ENCODE data around the gene MRPS34.

The MRPS34 gene

DNA sequence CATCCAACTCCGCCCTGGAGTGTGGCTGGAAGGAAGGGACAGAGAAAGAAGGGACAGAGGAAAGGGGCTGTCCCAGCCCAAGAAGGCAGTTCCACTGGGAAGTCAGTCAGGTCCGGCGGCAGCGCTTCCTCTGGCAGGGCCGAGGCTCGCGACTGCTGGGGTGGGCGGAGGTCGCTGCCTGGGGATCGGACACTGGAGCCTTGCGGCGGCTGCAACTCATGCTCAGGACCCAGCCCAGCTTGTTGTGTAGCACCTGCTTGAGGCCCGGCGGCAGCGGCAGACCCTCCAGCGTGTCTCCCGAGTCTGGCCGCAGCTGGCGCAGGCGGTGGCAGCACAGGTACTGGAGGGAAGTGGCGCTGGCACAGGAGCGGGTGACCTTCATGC is 4.0 kb upstream of the MRPS34 start:
- intact Hi-C loops (cut with DNase I; ENCODE audit: low total_unique reads) = no loop called here
- peaks cover 0 to 60% (median 40%) of the 10 kb centered on the region in 4 donors for H3K4me1 ChIP-seq
- no peak for DNase-seq
- H3K4me3 ChIP-seq = no peak overlapping the region
- H3K9me3 ChIP-seq = no peaks in the 10 kb centered on the region
- peaks cover 23 to 64% (median 55%) of the 10 kb centered on the region in 3 donors for H3K36me3 ChIP-seq
- TF ChIP-seq, protein P1, sequence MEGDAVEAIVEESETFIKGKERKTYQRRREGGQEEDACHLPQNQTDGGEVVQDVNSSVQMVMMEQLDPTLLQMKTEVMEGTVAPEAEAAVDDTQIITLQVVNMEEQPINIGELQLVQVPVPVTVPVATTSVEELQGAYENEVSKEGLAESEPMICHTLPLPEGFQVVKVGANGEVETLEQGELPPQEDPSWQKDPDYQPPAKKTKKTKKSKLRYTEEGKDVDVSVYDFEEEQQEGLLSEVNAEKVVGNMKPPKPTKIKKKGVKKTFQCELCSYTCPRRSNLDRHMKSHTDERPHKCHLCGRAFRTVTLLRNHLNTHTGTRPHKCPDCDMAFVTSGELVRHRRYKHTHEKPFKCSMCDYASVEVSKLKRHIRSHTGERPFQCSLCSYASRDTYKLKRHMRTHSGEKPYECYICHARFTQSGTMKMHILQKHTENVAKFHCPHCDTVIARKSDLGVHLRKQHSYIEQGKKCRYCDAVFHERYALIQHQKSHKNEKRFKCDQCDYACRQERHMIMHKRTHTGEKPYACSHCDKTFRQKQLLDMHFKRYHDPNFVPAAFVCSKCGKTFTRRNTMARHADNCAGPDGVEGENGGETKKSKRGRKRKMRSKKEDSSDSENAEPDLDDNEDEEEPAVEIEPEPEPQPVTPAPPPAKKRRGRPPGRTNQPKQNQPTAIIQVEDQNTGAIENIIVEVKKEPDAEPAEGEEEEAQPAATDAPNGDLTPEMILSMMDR (IDR thresholded peaks at IDR 0.05) = no peak
- H3K27ac ChIP-seq = no peak overlapping the region
- no peaks in the 10 kb centered on the region for H3K27me3 ChIP-seq

DNA sequence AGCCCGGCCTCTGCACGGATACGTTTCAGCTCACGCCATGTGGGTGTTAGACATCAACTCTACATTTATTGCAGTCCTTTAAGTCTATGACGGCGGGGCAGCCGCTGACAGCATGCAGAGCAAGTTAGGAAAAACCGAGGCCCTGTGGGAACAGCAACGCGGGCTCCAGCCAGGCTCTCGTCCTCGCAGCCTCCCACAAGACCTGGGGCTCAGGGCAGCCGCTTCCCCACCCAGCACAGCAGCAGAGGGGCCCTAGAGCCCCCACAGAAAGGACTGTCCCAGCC is 3.7 kb upstream of the MRPS34 start:
- peaks cover 23 to 64% (median 55%) of the 10 kb centered on the region in 3 donors for H3K36me3 ChIP-seq
- peaks cover 0 to 60% (median 40%) of the 10 kb centered on the region in 4 donors for H3K4me1 ChIP-seq
- TF ChIP-seq, protein P1 (IDR thresholded peaks at IDR 0.05) = no peak
- H3K27ac ChIP-seq = no peak overlapping the region
- no peaks in the 10 kb centered on the region for H3K9me3 ChIP-seq
- intact Hi-C loops (cut with DNase I; ENCODE audit: low total_unique reads) = no loop called here
- no peak for DNase-seq
- no peak overlapping the region for H3K4me3 ChIP-seq
- no peaks in the 10 kb centered on the region for H3K27me3 ChIP-seq

DNA sequence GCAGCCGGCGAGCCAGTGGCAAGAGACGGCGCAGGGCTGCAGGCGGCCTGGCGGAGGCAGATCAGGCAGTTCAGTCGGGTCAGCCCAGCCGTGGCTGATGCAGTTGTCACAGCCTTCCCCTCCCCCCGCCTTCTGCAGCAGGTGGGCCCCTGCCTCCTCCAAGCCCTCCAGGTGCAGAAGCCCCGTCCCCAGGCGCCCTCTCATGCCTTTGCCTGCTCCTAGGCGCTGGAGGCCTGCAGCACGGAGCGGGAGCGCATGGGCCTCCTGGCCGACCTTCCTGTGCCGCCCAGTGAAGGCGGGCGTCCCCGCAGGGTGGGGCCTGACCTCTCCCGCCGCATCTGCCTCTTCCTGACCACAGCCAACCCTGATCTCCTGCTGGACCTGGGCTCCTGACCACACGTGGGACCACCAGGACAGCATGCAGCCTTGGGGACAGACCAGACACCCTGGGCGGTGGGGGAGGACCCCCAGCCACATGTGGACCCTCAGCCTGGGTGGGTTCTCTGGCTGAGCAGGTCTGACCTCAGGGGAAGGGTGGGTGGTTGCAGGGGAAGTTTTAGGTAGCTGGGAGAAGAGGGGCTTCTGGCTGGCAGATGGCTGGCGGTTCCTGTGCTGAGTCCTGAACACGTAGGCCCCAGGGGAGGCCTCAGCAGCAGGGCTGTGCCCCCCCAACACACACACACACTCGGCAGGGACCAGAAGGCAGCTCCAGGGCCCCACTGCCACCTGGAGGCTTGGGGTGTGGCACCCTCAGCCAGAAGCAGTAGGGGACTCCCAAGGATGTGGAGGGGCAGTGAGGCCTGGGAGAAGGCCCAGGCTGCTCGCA is 3.1 kb upstream of the MRPS34 start:
- Histone ChIP-seq H3K36me3 (peaks cover 23 to 63% (median 55%) of the 10 kb centered on the region in 3 donors), H3K27me3 (no peaks in the 10 kb centered on the region), H3K27ac (no peak overlapping the region), H3K4me1 (peaks cover 0 to 58% (median 35%) of the 10 kb centered on the region in 4 donors), H3K4me3 (no peak overlapping the region), H3K9me3 (no peaks in the 10 kb centered on the region)
- TF ChIP-seq, protein P1 (IDR thresholded peaks at IDR 0.05) = no peak
- intact Hi-C loops (cut with DNase I; ENCODE audit: low total_unique reads) = no loop called here
- no peak for DNase-seq

DNA sequence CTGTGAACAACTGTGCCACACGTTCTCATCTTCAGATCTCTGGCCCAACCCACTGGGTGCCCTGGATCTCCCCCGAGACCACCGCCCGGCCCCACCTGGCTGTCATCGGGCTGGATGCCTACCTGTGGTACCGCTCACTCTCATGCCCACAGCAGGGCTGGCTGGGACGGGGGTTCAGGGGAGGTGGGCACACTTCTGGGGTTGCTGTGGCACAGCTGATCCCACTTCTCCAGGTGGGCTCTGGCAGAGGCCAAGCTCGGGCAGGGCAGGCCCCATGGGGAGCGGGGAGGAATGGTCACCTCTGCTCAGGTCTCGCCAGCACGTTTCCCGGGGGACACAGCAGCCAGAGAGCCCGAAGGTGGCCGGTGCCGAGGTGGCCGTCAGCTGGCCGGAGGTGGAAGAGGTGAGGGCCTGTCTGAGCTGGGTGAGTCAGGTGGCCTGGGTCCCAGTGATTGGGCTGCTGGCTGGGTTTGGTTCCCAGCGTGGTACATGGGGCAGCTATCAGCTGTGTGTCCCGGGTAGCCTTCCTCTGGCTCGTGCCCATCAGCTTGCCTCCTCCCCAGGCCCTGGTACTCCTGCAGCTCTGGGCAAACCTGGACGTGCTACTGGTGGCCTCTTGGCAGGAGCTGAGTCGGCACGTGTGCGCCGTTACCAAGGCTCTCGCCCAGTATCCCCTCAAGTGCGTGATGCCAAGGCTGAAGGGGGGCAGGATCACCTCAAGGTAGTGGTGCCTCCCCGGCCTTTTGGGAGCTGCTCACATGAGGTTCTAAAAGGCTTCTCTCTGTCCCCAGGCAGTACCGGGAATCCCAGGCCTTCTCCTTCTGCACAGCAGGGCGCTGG is 2.3 kb upstream of the MRPS34 start:
- no peak for DNase-seq
- H3K4me1 ChIP-seq = peaks cover 0 to 54% (median 30%) of the 10 kb centered on the region in 4 donors
- H3K9me3 ChIP-seq = no peaks in the 10 kb centered on the region
- H3K27ac ChIP-seq = no peak overlapping the region
- intact Hi-C loops (cut with DNase I; ENCODE audit: low total_unique reads) = no loop called here
- no peaks in the 10 kb centered on the region for H3K27me3 ChIP-seq
- no peak overlapping the region for H3K4me3 ChIP-seq
- TF ChIP-seq, protein P1 (IDR thresholded peaks at IDR 0.05) = no peak
- peaks cover 23 to 55% (median 50%) of the 10 kb centered on the region in 3 donors for H3K36me3 ChIP-seq

DNA sequence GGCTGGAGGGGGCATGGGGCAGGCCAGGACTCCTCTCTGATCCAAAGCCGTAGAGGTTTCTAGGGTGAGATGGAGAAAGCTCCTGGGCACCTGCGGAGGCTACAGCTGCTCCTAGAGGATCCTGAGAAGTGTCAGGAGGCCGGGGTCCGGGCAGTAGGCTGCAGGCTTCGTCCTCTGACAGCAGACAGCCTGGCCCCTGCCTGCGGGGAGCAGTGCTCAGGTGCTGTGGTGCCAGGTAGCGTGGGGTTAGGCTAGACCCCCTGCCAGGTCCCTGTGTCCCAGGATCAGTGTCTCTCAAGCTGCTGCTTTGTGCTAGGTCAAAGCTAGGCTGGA is 1.5 kb upstream of the MRPS34 start:
- TF ChIP-seq, protein P1 (IDR thresholded peaks at IDR 0.05) = no peak
- H3K4me3 ChIP-seq = peak overlapping the region; percentile 87 to 99
- no peaks in the 10 kb centered on the region for H3K27me3 ChIP-seq
- peak overlapping the region; percentile 85 to 95 for H3K27ac ChIP-seq
- H3K36me3 ChIP-seq = peaks cover 23 to 50% (median 42%) of the 10 kb centered on the region in 3 donors
- peaks cover 0 to 55% (median 33%) of the 10 kb centered on the region in 4 donors for H3K4me1 ChIP-seq
- intact Hi-C loops (cut with DNase I; ENCODE audit: low total_unique reads) = no loop called here
- no peaks in the 10 kb centered on the region for H3K9me3 ChIP-seq
- no peak for DNase-seq
